ENCODE results near the gene SLC35G2.
"Not testable (repeated sequence)": the region's sequence is repeated elsewhere in the genome, so short reads cannot be mapped to it uniquely, and the experiment has no call there.

Gene SLC35G2

DNA sequence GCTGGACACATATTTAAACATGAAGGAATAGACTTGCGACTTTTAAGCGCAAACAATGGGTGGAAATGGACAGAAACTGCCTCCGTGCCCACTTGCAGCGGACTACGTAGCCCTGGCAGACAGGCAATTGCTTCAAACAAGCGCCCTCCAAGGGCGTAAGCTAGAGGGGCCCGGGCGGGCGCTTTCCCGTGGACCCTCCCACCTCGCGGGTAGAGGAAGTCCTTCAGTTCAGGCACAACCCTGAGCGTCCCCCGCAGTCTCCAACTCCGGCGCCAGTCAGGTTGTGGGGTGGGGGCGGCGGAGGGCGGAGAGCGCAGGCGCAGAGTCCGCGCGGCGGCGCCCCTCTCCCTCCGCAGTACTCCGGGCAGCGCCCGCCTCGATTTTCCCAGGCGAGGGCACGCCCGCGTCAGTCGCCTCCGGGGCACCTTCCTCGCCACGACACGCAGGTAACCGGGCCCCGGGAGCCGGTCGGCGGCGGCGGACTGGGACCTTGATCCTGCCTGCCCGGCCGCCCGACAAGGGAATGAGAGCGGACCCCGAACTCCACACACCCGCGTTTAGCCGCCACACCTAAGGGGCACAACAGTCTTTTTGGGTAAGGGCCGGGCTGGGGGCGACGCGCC is at the start of gene SLC35G2:
SLC35G2 (plus strand) TSS at position 358 of the 623 bp plus-strand sequence. CDS start 35,335 bp downstream, outside the sequence.
- DNase-seq (ENCODE audit: low spot score): peak; percentile 71

GRCh38 chr3:136772709-136773108 is 46.2 kb upstream of the SLC35G2 start:
- DNase-seq (ENCODE audit: low spot score): peak; percentile 65

- DNase-seq (ENCODE audit: low spot score): peak; percentile 46
Measured at GRCh38 chr3:136778865-136779264, 40.1 kb upstream of the SLC35G2 start.

- DNase-seq (ENCODE audit: low spot score): no peak
Measured at GRCh38 chr3:136780741-136781140, 38.2 kb upstream of the SLC35G2 start.

GRCh38 chr3:136783708-136784191 is 35.2 kb upstream of the SLC35G2 start:
- DNase-seq (ENCODE audit: low spot score): no peak

GRCh38 chr3:136787349-136787748 is 31.6 kb upstream of the SLC35G2 start:
- peak; percentile 36 for DNase-seq (ENCODE audit: low spot score)

- DNase-seq (ENCODE audit: low spot score): no peak
Measured at GRCh38 chr3:136788154-136788553, 30.8 kb upstream of the SLC35G2 start.

GRCh38 chr3:136789976-136790375 is 28.9 kb upstream of the SLC35G2 start:
- no peak for DNase-seq (ENCODE audit: low spot score)

DNA sequence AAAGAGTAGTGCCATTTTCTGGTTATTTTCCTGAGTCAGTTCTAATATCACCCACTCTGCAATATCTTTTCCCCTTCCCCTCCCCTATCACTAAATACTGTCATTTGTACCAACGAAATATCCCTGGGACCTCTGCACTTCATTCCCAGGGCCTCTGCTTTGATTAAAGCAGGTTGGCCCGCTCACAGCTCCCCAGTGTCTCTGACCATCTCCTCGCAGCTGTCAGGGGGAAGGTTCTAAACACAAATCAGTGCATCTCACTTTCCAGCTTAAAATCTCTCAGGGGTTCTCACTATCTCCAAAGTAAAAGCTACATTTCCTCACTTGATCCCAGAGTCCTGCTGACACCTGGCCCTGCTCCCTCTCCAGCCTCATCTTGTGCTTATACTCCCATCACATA is 28.1 kb upstream of the SLC35G2 start:
- no peak for DNase-seq (ENCODE audit: low spot score)

DNA sequence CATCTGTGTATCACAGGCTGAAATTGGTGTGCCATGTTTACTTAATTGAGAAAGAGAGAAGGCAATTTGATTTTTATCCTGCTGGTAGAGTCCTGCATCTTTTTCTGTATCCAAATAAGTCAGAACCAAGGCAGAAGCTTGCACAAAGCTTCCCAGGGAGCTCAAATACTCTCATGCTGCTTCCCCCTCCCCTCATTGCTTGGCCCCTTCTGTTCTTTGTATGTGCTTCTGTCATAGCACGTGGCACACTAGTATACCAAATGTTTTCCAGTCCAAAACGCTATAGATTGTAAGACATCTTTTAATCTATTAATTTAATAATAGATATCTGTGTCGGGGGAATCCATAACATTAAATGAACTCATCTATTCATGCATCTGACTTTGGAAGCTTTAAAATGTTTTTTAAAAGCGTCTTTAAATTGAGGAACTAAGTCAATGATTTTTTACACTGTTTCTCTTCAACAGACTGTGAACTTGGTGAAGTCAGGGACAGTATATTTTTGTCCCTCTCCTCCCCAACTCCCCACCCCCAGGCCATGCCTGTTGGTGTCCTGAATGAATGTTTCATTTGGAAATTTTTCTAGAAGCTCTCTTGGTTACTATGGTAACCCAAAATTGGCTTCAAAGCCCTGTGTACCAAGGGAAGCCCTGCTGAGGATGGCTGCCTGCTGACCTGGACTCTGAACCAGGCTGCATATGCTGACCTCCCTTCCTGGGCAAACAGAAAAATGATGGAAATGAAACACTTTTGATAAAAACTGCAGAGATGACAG is 26.2 kb upstream of the SLC35G2 start:
- no peak for DNase-seq (ENCODE audit: low spot score)

DNA sequence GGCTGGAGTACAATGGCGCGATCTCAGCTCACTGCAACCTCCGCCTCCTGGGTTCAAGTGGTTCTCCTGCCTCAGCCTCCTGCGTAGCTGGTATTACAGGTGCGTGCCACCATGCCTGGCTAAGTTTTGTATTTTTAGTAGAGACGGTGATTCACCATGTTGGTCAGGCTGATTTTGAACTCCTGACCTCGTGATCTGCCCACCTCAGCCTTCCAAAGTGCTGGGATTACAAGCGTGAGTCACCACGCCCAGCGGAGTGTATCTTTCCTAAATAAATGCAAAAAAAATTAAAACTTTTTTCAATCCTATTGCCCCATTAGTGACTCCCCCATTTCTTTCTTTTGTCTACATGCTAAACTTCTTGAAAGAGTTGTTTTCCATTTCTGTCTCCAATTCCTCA is 17.8 kb upstream of the SLC35G2 start:
- not testable (repeated sequence) for DNase-seq (ENCODE audit: low spot score)

GRCh38 chr3:136802481-136802996 is 16.4 kb upstream of the SLC35G2 start:
- no peak for DNase-seq (ENCODE audit: low spot score)

GRCh38 chr3:136804141-136804540 is 14.8 kb upstream of the SLC35G2 start:
- no peak for DNase-seq (ENCODE audit: low spot score)

DNA sequence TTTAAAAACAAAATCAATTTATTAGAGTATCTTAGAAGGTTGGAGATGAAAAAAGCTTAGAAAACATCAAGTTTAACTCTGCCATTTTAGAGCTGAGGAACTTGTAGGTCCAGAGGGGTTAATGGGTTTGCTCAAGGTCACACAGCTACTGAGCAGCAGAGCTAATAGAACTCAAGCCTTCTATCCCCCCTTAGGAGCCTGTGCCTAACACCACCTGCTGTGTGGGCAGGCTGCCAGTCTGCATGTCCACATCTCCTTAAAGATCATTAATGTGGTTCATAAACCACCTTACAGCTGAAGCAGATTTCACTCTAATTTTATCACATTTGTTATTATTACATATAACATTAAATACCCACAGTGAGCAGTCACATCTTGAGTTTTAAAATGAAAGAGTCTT is 14.1 kb upstream of the SLC35G2 start:
- DNase-seq (ENCODE audit: low spot score): no peak

- DNase-seq (ENCODE audit: low spot score): no peak
Measured at GRCh38 chr3:136805795-136806194, 13.1 kb upstream of the SLC35G2 start.

- no peak for DNase-seq (ENCODE audit: low spot score)
Measured at GRCh38 chr3:136811701-136812100, 7.2 kb upstream of the SLC35G2 start.

GRCh38 chr3:136817448-136817847 is 1.5 kb upstream of the SLC35G2 start:
- no peak for DNase-seq (ENCODE audit: low spot score)

- DNase-seq (ENCODE audit: low spot score): peak; percentile 66
Measured at GRCh38 chr3:136818191-136818768, 646 bp upstream of the SLC35G2 start.

- DNase-seq (ENCODE audit: low spot score): peak; percentile 89
Measured at GRCh38 chr3:136819392-136819730, 435 bp downstream of the SLC35G2 start.

DNA sequence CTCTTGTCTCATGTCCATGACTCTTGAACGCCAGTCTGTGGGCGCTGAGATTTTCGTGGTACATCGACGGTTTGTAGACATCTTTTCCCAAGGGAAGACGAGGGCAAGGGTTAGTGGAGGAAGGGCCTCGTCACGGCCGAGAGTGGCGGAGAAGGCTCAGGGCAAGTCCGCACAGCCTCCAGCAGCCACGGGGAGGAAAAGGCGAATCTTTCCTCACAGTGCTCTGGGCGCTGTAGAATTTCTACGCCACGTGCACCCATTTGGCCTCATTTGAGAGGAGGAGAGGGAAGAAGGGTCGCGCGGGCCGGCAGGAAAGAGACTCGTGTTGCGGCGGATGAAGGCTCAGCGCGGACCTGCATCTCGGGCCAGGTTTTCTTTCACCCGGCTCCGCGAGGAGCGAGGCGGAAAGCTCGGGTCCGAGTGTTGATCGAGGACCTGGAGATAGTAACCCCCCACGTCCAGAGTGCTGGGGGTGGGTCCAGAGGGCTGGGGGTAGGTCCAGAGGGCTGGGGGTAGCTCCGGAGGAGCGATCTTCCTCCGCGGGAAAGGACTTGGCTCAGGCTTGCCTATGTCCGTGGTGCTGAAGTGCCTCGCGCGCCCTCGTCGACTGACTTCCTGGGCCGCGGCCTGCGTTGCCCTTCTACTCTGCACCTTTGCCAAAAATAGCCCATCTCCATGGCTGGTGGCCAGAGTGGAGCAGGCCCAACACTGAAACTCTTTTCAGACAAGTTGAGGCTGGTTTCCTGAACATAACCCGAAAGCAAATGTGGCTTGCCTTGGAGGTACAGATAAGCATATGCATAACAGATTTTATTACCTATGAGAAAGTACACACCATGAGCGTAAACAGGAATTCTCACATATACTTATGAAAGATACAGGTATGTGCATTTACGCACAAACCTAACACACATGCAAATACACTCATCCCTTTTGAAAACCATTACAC is 1.1 kb downstream of the SLC35G2 start:
- peak; percentile 72 for DNase-seq (ENCODE audit: low spot score)

- no peak for DNase-seq (ENCODE audit: low spot score)
Measured at GRCh38 chr3:136831461-136831860, 12.5 kb downstream of the SLC35G2 start.
